AG04450 (cell line): Measurements from ENCODE around the gene QSOX1. TPM values are rescaled to one million over a fixed set of nuclear protein-coding genes. Genes with fewer than 3 reads are reported as not detected.

Experiments used
- CTCF ChIA-PET: fragments of 300-600, 350-600 bp; formaldehyde crosslinking; extraction: SDS; loops from one replicate; lab custom pipeline; 2022; ENCODE audit warnings: antibody characterized with exemption, inconsistent platforms; lab: Charles Lee
- POLR2A ChIA-PET: fragments of 350-600 bp; formaldehyde crosslinking; extraction: SDS; loops from one replicate; lab custom pipeline; 2021; ENCODE audit warnings: antibody characterized with exemption, inconsistent platforms; lab: Yijun Ruan, JAX
- DNase-seq: peaks from one replicate; pipeline ENCODE4 v3.0.0-alpha.2; 2011; ENCODE audit warnings: low read depth, low spot score
- H3K27ac ChIP-seq: one replicate; pipeline ENCODE4 v1.5.1; 2012; ENCODE audit warnings: low read depth, low read length, control low read depth
- H3K27me3 ChIP-seq: one replicate; pipeline ENCODE4 v1.6.0; 2012; ENCODE audit warnings: low read length; ENCODE audit not compliant: control insufficient read depth, insufficient read depth
- H3K4me3 ChIP-seq: 2 replicates; pipeline ENCODE4 v1.5.1; 2011; ENCODE audit warnings: mild to moderate bottlenecking, low read depth, low read length, control low read depth
- H3K9me3 ChIP-seq: 2 replicates; pipeline ENCODE4 v1.5.1; 2012; ENCODE audit warnings: low read length; ENCODE audit not compliant: control insufficient read depth, insufficient read depth
- polyA plus RNA-seq: library from polyadenylated mRNA; depleted of rRNA; stranded (reverse); fragments of >200 nt; gene quantifications from 2 replicates; pipeline ENCODE4 v1.2.3, GENCODE V29; 2011
- TF ChIP-seq, protein P1 (sequence below): IDR thresholded peaks from 2 replicates; pipeline ENCODE4 v1.5.1; 2011; ENCODE audit warnings: low read depth, low read length, control low read depth, inconsistent platforms

The QSOX1 gene
- polyA plus RNA-seq, 1 experiment, result 1,269 TPM

DNA sequence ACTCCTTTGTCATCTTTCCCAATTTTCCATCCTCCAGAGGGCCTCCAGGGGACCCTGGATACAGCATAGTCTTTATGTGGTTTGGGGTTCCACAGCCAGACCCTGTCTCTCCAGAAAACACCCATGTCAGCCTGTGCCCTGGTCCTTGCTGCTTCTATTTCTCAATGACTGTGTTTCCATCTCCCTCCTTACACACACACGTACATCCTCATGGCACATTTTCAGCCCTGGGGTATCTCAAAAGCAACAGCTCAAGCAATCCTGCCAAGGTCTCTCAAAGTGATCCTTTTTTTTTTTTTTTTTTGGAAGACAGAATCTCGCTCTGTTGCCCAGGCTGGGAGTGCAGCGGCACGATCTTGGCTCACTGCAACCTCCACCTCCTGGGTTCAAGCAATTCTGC lies 22.3 kb downstream of the QSOX1 start:
- Histone ChIP-seq H3K9me3 (no peaks in the 10 kb centered on the region; the same call in 1 of the 2 replicates), H3K4me3 (no peak overlapping the region), H3K27ac (peak overlapping the region; percentile 12), H3K27me3 (no peaks in the 10 kb centered on the region)
- TF ChIP-seq, protein P1, sequence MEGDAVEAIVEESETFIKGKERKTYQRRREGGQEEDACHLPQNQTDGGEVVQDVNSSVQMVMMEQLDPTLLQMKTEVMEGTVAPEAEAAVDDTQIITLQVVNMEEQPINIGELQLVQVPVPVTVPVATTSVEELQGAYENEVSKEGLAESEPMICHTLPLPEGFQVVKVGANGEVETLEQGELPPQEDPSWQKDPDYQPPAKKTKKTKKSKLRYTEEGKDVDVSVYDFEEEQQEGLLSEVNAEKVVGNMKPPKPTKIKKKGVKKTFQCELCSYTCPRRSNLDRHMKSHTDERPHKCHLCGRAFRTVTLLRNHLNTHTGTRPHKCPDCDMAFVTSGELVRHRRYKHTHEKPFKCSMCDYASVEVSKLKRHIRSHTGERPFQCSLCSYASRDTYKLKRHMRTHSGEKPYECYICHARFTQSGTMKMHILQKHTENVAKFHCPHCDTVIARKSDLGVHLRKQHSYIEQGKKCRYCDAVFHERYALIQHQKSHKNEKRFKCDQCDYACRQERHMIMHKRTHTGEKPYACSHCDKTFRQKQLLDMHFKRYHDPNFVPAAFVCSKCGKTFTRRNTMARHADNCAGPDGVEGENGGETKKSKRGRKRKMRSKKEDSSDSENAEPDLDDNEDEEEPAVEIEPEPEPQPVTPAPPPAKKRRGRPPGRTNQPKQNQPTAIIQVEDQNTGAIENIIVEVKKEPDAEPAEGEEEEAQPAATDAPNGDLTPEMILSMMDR, result no peak
- CTCF ChIA-PET, result interaction anchor here (1.5 to 4.7 kb wide), 2 partner anchors 11 to 311 kb away, joined by 4 to 42 read pairs; no protein-coding TSS in a partner anchor
- POLR2A ChIA-PET, result interaction anchor here (0.6 kb wide), 1 partner anchor 61 kb away, joined by 3 read pairs; no protein-coding TSS in a partner anchor
- no peak for DNase-seq

DNA sequence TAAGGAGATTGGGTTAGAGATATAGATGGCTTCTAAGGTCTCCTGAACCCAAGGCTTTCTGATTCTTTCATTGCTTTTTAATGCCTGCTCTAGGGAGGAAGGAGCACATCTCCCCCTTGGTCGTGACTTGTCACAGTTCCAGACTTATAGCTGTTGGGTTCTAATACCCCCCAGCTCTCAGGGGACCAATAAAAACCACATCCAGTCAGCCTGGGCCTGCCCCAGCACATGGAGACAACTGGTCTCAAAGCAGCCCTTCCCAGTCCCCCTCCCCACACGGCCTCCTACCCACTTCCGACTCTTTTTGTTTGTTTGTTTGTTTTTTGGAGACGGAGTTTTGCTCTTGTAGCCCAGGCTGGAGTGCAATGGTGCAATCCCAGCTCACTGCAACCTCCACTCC lies 23.3 kb downstream of the QSOX1 start:
- POLR2A ChIA-PET, result interaction anchor here (0.6 kb wide), 1 partner anchor 265 kb away, joined by 3 read pairs; no protein-coding TSS in a partner anchor
- CTCF ChIA-PET, result interaction anchor here (1.5 to 4.7 kb wide), 4 partner anchors 10 to 312 kb away, joined by 4 to 42 read pairs (median 10); no protein-coding TSS in a partner anchor
- Histone ChIP-seq H3K27me3 (no peaks in the 10 kb centered on the region), H3K9me3 (no peaks in the 10 kb centered on the region; the same call in 1 of the 2 replicates), H3K27ac (no peak overlapping the region), H3K4me3 (no peak overlapping the region)
- no peak for DNase-seq
- TF ChIP-seq, protein P1, result no peak

DNA sequence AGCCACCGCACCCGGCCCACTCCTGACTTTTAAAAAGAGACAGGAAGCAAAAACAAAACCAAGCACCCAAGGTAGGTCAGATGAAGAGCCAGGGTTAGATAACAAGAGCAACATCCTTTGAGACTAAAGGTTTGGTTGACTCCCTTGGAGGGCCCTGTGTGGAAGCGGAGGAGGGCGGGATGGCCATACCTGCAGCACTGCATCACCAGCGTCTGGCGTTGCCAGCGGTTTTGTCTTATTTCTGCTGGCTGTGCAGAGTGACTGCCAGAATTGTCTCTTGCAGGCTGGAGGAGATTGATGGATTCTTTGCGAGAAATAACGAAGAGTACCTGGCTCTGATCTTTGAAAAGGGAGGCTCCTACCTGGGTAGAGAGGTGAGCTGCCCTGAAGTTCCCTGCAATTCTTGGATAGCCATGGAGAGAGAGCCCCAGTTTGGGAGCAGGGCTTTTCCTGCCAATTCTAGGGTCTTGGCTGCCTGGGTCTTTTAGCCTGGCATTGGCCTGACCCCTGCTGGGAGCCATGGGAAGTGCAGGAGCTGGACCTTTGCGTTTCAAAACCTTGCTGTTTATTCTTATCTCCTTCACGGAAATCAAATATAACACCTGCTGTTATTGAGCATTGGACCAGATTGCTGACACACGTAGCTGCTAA lies 24.0 kb downstream of the QSOX1 start:
- no peak for DNase-seq
- H3K27me3 ChIP-seq, result no peaks in the 10 kb centered on the region
- ChIA-PET POLR2A (interaction anchor here (0.6 kb wide), 1 partner anchor 266 kb away, joined by 3 read pairs; no protein-coding TSS in a partner anchor), CTCF (interaction anchor here (0.6 to 4.7 kb wide), 29 partner anchors 9 to 472 kb away, joined by 3 to 42 read pairs (median 4); partner anchors contain the start of gene TOR1AIP1)
- no peak overlapping the region for H3K27ac ChIP-seq
- H3K9me3 ChIP-seq, result no peaks in the 10 kb centered on the region; the same call in 1 of the 2 replicates
- TF ChIP-seq, protein P1, result peak; percentile 93
- no peak overlapping the region for H3K4me3 ChIP-seq

DNA sequence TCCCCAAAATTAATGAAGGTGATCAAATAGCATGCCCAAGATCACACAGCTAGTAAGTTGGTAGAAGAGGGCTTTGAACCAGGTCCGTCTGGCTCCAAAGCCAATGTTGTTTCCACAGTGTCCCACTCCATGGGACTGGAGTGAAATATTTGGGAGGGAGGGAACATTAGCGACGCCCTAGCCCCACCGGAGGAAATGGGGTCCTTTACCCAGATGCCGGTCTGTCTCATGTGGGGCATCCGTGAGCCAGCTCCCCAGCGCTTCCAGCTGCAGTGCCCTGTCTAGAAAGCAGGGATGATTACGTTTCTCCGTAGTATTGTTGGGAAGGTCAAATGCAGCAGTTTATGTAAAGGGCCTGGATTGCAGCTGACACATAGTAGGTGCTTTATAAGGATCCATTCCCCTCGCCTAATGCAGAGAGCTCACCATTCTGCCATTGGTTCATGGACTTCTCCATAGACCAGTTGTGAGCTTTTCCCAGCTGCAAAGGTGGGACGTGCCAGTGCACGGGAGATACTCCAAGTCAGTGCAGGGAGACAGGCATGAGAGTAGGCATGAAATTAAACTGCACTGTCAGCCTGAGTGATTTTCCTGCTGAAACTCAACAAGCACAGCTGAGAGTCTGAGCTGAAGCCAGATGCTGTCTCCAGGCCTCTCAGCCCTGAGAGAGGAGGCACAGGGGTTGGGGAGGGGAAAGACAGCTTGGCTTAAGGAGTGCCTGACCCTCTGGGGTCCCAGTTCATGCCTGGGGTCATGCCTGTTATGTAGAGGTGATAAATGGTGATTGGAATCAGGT lies 24.7 kb downstream of the QSOX1 start:
- TF ChIP-seq, protein P1, result no peak
- ChIA-PET POLR2A (no interaction called here), CTCF (interaction anchor here (0.6 to 4.7 kb wide), 32 partner anchors 9 to 473 kb away, joined by 3 to 42 read pairs (median 4); partner anchors contain the start of gene TOR1AIP1)
- no peaks in the 10 kb centered on the region for H3K27me3 ChIP-seq
- H3K27ac ChIP-seq, result no peak overlapping the region
- H3K4me3 ChIP-seq, result no peak overlapping the region
- DNase-seq, result no peak
- no peaks in the 10 kb centered on the region; the same call in 1 of the 2 replicates for H3K9me3 ChIP-seq
